Activated T-cell treated with anti-CD3 and anti-CD28 coated beads, Interleukin-2, amount 50 U/mL, for 72 hours (primary cell): Measurements from ENCODE around the gene RPL38. TPM values are rescaled to one million over a fixed set of nuclear protein-coding genes. Genes with fewer than 3 reads are reported as not detected.

Experiments
- ATAC-seq, 2 donors: fragments of 150-1000 bp; cut with Tn5 transposase; replicated peaks in 1 of 2; 2 replicates each; pipeline ENCODE4 v1.10.0; 2021; ENCODE audit warnings: moderate library complexity in 2 of 2, mild to moderate bottlenecking in 1 of 2
- DNase-seq, 2 donors: peaks; one replicate each; pipeline ENCODE4 v3.0.0; 2021 to 2022; ENCODE audit warnings: mixed read lengths in 1 of 2
- H3K27ac Mint-ChIP-seq: one replicate; pipeline ENCODE4 v1.8.0; 2022; ENCODE audit warnings: mild to moderate bottlenecking, moderate library complexity, mixed read lengths
- H3K27me3 Mint-ChIP-seq: one replicate; pipeline ENCODE4 v1.8.0; 2022; ENCODE audit warnings: low read depth, mixed read lengths
- H3K36me3 Mint-ChIP-seq, 2 donors: one replicate each; pipeline ENCODE4 v1.8.0; 2022; ENCODE audit warnings: mixed read lengths in 2 of 2, mild to moderate bottlenecking in 1 of 2; ENCODE audit not compliant: insufficient read depth in 2 of 2
- H3K4me1 Mint-ChIP-seq: one replicate; pipeline ENCODE4 v1.8.0; 2022; ENCODE audit warnings: low read depth, mixed read lengths
- H3K4me3 Mint-ChIP-seq, 2 donors: one replicate each; pipeline ENCODE4 v1.8.0; 2022; ENCODE audit warnings: mild to moderate bottlenecking in 2 of 2, mixed read lengths in 2 of 2, moderate library complexity in 2 of 2
- H3K9me3 Mint-ChIP-seq, 2 donors: one replicate each; pipeline ENCODE4 v1.8.0; 2022; ENCODE audit warnings: mixed read lengths in 2 of 2
- total RNA-seq, 2 donors: library from RNA; stranded (reverse); gene quantifications; one replicate each; pipeline ENCODE4 v1.2.3, GENCODE V29; 2022

Gene RPL38
- total RNA-seq, 2 donors from 2014 or later: 1,255 to 1,305 TPM

DNA sequence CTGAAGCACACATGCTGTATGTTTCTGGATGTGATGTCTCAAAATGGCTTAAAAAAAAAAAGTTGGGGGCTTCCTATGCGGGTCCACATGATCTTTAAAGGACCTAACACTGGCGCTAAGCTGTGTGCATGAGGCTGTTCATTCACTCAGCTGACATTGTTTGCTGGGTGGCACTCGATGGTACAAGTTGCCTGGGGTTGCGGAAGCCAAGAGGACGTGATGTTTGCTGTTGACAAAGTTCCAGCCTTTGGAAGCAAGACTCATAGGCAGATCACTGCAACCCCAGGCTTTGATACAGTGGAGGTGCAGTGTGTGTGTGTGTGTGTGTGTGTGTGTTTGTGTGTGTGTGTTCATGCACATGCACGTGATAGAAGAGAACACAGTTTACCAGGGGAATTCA is 41.1 kb downstream of the RPL38 start:
- no peak for ATAC-seq
- H3K36me3 Mint-ChIP-seq: no peaks in the 10 kb centered on the region
- H3K27me3 Mint-ChIP-seq: no peaks in the 10 kb centered on the region

GRCh38 chr17:74245145-74245831 is 41.8 kb downstream of the RPL38 start:
- H3K4me1 Mint-ChIP-seq: no peaks in the 10 kb centered on the region
- ATAC-seq (no peak), DNase-seq (no peak)
- no peaks in the 10 kb centered on the region for H3K9me3 Mint-ChIP-seq
- no peak overlapping the region for H3K27ac Mint-ChIP-seq
- no peak overlapping the region for H3K4me3 Mint-ChIP-seq
- H3K36me3 Mint-ChIP-seq: no peaks in the 10 kb centered on the region
- H3K27me3 Mint-ChIP-seq: no peaks in the 10 kb centered on the region

More for the DNA sequence above, 41.1 kb downstream of the RPL38 start:
- Mint-ChIP-seq H3K27ac (no peak overlapping the region), H3K4me3 (no peak overlapping the region), H3K4me1 (no peaks in the 10 kb centered on the region), H3K9me3 (no peaks in the 10 kb centered on the region)
- DNase-seq: no peak

DNA sequence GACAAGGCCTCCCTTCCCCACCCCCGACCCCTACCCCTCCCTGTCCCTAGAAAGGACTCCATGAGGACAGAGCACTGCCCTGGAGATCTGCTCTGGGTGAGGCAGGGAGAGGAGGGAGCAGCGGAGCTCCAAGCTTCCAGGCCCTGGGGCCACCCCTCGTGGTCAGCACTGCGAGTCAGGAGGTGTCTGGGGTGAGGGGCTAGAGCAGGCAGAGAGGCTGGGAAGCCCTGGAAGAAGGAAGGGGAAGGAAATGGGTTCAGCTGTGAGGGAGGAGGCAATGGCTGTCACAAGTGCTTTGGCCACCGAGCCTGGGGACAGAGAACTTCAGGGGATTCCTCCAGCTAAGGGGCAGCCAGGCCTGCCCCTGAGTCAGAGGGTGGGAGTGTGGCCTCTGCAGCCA is 42.4 kb downstream of the RPL38 start:
- Mint-ChIP-seq H3K4me1 (no peaks in the 10 kb centered on the region), H3K9me3 (no peaks in the 10 kb centered on the region), H3K4me3 (no peak overlapping the region), H3K36me3 (no peaks in the 10 kb centered on the region), H3K27ac (no peak overlapping the region), H3K27me3 (no peaks in the 10 kb centered on the region)
- ATAC-seq: no peak
- DNase-seq: no peak

DNA sequence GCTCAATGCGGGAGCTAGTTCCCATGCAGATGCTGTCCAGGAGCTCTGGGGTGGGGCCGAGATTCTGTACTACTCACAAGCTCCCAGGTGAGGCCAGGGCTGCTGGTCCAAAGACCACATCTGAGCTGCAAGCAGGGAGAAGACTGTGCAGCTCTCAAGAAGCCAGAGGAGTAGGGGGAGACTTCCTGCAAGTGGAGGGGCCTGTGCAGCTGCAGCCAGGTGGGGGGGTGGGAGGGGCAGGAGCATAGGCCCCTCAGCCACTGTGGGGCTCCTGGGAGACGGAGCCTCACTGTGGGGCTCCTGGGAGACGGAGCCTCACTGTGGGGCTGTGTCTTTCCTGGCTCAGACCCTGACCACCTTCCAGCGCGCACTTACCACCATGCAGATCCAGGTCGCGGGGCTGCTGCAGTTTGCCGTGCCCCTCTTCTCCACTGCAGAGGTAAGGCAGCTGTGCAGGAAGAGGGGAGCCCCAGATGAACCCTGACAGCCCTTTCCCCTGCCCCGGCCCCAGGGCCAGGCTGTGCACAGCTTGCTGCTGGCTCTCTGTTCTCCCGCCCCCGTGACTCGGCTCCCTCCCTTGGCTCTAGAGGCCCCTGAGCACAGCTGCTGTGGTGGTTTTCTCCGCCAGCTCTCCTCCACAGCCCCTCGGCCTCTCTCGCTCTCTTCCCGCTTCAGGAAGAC is 46.3 kb downstream of the RPL38 start:
- Mint-ChIP-seq H3K27ac (no peak overlapping the region), H3K4me3 (no peak overlapping the region), H3K27me3 (no peaks in the 10 kb centered on the region), H3K9me3 (no peaks in the 10 kb centered on the region), H3K4me1 (no peaks in the 10 kb centered on the region), H3K36me3 (no peaks in the 10 kb centered on the region)
- ATAC-seq (no peak), DNase-seq (no peak)

DNA sequence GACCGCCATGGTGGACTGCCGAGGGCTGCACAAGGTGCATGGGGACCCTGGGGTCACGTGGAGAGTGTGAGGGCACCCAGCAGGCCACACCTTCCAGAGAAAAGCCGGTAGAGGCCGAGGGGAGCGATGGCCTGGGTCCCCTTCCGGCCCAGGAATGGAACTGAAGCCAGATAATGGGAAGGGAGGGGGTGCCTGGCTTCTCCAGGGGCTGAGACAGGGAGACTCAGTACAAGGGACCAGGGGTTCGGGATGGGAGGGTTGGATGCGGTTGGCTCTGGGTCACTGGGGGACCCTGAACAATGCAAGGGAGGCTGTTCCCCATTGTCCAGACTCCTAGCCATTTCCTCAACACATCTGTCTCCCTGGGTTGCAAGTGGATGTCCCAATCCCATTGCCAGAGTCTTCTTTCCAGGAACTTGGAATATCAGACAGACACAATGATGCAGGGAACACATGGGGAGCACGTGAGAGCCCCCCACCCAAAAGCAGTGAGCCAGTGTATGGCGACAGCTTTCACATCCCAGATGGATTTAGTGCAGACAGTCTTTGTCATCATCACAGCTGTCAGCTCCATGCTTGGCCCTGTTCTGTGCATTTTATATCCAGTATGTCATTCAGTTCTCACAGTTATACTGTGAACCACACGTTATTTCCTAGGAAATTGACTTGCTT is 47.0 kb downstream of the RPL38 start:
- Mint-ChIP-seq H3K4me3 (no peak overlapping the region), H3K4me1 (no peaks in the 10 kb centered on the region), H3K27me3 (no peaks in the 10 kb centered on the region), H3K9me3 (no peaks in the 10 kb centered on the region), H3K36me3 (no peaks in the 10 kb centered on the region), H3K27ac (no peak overlapping the region)
- DNase-seq (no peak), ATAC-seq (no peak)

GRCh38 chr17:74251051-74251450 is 47.6 kb downstream of the RPL38 start:
- no peak overlapping the region for H3K4me3 Mint-ChIP-seq
- H3K27me3 Mint-ChIP-seq: no peaks in the 10 kb centered on the region
- H3K4me1 Mint-ChIP-seq: no peaks in the 10 kb centered on the region
- H3K9me3 Mint-ChIP-seq: no peaks in the 10 kb centered on the region
- ATAC-seq: no peak
- H3K36me3 Mint-ChIP-seq: no peaks in the 10 kb centered on the region
- no peak for DNase-seq
- no peak overlapping the region for H3K27ac Mint-ChIP-seq

GRCh38 chr17:74251569-74251968 is 48.1 kb downstream of the RPL38 start:
- ATAC-seq (no peak), DNase-seq (no peak)
- no peak overlapping the region for H3K27ac Mint-ChIP-seq
- no peak overlapping the region for H3K4me3 Mint-ChIP-seq
- no peaks in the 10 kb centered on the region for H3K9me3 Mint-ChIP-seq
- H3K4me1 Mint-ChIP-seq: no peaks in the 10 kb centered on the region
- H3K36me3 Mint-ChIP-seq: no peaks in the 10 kb centered on the region
- no peaks in the 10 kb centered on the region for H3K27me3 Mint-ChIP-seq

- DNase-seq (no peak), ATAC-seq (no peak)
- H3K27me3 Mint-ChIP-seq: no peaks in the 10 kb centered on the region
- no peaks in the 10 kb centered on the region for H3K9me3 Mint-ChIP-seq
- H3K27ac Mint-ChIP-seq: no peak overlapping the region
- no peak overlapping the region for H3K4me3 Mint-ChIP-seq
- no peaks in the 10 kb centered on the region for H3K4me1 Mint-ChIP-seq
- no peaks in the 10 kb centered on the region for H3K36me3 Mint-ChIP-seq
These were observed 48.7 kb downstream of the RPL38 start for GRCh38 chr17:74252211-74252610.

DNA sequence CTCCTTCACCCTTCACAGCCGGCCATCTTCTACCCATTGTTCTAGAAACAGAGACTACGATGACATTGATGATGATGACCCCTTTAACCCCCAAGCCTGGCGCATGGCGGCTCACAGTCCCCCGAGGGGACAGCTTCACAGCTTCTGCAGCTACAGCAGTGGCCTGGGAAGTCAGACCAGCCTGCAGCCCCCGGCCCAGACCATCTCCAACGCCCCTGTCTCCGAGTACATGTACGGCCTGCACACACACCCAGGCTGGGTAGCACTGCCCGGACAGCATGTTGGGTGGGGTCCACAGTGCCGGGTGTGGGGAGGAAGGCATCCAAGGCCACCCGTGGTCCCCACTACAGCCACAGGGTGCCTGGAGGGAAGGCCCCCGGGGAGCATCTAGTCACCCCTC is 49.6 kb downstream of the RPL38 start:
- Mint-ChIP-seq H3K36me3 (no peaks in the 10 kb centered on the region), H3K9me3 (no peaks in the 10 kb centered on the region), H3K27ac (no peak overlapping the region), H3K27me3 (no peaks in the 10 kb centered on the region), H3K4me1 (no peaks in the 10 kb centered on the region), H3K4me3 (no peak overlapping the region)
- DNase-seq (no peak), ATAC-seq (no peak)

- Mint-ChIP-seq H3K4me3 (no peak overlapping the region), H3K27ac (no peak overlapping the region), H3K9me3 (no peaks in the 10 kb centered on the region), H3K27me3 (no peaks in the 10 kb centered on the region), H3K36me3 (no peaks in the 10 kb centered on the region), H3K4me1 (no peaks in the 10 kb centered on the region)
- ATAC-seq (no peak), DNase-seq (no peak)
These were observed 53.8 kb downstream of the RPL38 start for GRCh38 chr17:74257311-74257710.

DNA sequence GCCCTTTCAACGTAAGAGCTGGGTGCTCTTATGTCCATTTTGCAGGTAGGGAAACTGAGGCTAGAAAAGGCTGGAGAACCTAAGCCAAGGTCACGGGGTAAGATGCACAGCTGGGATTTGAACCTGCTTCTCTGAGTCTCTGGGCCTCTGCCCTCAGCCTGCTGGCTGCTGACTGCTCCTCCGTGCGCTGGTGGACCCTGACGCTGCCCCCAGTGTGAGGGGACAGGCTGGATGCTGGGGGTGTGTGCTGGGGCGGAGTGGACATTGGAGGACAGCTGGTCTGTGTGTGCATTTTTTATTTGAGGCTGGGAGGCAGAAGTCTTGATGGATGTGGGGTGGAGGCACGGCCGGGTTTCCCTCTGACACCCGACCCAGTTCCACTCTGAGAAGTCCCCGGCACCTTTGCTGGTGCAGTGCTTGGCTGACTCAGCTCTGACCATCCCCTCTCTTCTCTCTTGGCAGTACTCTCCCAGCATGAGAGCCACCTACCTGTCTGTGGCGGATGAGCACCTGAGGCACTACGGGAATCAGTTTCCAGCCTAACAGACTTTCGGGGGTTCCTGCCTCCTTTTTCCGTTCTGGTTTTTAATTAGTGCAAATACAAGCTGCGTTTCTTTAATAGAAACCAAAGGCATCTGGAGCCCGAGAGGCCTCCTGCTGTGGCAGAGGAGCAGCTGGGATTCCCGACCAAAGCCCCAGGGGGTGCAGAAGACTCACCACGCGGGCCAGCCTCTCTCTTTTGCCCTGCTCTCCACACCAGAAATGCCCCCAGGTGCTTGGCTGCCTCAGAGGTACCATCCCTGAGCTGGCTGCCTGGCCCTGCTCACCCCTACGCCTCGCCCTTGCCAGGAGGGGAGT is 56.4 kb downstream of the RPL38 start:
- Mint-ChIP-seq H3K36me3 (no peaks in the 10 kb centered on the region), H3K27me3 (no peaks in the 10 kb centered on the region), H3K4me1 (no peaks in the 10 kb centered on the region)

More for the DNA sequence above, 56.4 kb downstream of the RPL38 start:
- Mint-ChIP-seq H3K9me3 (no peaks in the 10 kb centered on the region), H3K4me3 (no peak overlapping the region), H3K27ac (no peak overlapping the region)
- ATAC-seq (no peak), DNase-seq (no peak)
